AG09309 (cell line): ENCODE data around the gene SHROOM3.

Source experiments
- DNase-seq: peaks from one replicate; pipeline ENCODE4 v3.0.0-alpha.2; 2010; ENCODE audit warnings: low read depth
- H3K4me3 ChIP-seq: 2 replicates; pipeline ENCODE4 v1.5.1; 2011; ENCODE audit warnings: mild to moderate bottlenecking, low read depth, low read length, moderate library complexity; ENCODE audit not compliant: control insufficient read depth
- TF ChIP-seq, protein P1 (sequence below): IDR thresholded peaks from 2 replicates; pipeline ENCODE4 v1.5.1; 2011; ENCODE audit warnings: mild to moderate bottlenecking, low read depth, low read length, inconsistent platforms; ENCODE audit not compliant: insufficient read depth, control insufficient read depth; ENCODE audit errors: missing control alignments

Gene SHROOM3

DNA sequence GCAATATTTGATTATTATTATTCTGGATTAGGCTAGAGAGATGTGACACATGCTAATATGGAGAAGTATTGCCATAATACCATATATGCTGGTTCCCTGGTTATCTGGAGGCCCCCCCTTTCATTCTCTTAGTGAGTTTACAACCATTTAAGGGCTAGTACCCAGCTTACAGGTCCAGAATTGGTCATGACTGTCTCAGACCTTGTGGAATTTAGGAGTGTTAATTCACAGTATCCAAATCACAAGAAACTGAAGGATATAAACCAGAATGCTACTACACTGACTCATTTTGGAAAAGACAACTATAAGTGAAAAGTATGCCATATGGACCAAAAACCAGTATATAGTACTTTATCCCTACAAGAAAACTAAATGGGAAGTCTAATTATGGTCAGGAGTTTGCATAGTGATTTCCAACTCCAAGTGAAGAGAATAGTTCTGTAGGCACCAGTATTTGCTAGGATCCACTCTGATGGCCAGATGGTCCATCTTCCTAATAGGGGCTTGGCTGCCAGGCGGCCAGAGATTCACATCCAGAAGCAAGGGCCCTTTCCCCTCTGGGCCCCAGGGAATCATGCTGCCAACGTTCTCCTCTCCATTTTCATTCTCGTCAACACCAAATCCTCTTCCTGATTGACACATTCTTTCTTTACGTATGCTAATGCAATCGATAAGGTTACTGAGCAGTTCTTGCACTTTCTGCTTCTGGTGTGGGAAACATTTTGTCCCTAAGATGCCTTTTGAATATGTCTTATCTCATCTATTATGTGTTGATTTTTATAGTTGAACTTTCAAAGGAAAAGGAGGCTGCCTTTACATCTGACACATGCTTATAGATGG is 123.6 kb downstream of the SHROOM3 start:
- DNase-seq, result no peak
- TF ChIP-seq, protein P1, sequence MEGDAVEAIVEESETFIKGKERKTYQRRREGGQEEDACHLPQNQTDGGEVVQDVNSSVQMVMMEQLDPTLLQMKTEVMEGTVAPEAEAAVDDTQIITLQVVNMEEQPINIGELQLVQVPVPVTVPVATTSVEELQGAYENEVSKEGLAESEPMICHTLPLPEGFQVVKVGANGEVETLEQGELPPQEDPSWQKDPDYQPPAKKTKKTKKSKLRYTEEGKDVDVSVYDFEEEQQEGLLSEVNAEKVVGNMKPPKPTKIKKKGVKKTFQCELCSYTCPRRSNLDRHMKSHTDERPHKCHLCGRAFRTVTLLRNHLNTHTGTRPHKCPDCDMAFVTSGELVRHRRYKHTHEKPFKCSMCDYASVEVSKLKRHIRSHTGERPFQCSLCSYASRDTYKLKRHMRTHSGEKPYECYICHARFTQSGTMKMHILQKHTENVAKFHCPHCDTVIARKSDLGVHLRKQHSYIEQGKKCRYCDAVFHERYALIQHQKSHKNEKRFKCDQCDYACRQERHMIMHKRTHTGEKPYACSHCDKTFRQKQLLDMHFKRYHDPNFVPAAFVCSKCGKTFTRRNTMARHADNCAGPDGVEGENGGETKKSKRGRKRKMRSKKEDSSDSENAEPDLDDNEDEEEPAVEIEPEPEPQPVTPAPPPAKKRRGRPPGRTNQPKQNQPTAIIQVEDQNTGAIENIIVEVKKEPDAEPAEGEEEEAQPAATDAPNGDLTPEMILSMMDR, result no peak
- no peak overlapping the region for H3K4me3 ChIP-seq

DNA sequence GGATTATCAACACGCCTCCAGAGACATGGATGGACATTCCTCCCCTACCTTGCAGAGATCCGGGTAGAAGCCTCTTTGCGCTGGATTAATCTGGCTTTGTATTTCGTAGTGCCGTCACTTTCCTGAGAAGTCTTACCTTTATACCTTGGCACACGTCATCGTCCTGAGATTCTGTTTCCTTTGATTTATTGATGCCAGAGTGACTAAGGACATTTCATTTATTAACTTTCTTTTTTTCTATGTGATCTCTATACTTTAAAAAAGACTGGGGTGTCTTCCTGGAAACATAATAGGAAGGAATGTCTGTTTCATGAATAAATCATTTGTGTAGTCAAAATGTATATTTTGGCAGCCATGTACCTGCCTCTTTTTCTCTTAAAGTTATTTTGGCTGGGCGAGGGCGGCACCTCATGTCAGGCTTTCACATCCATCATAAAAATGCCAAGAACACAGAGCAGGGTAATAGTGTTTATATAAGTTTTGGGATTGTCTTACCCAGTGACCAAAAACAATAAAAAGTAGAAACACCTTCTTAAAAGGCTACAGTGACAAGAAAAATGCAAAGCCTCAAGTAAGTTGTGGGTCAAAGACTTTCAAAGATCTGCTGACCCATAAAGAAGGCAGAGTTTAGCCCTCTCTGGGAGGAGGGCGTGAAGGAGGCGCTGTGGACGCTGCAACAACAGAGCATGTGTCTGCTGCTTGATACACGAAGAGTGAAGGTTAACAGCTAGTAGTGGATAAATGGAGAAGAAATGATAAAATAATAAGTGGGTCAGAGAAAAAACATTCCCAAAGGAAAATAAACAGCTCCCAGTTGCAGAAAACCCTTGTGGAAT is 124.4 kb downstream of the SHROOM3 start:
- TF ChIP-seq, protein P1, result no peak
- DNase-seq, result no peak
- no peak overlapping the region for H3K4me3 ChIP-seq

DNA sequence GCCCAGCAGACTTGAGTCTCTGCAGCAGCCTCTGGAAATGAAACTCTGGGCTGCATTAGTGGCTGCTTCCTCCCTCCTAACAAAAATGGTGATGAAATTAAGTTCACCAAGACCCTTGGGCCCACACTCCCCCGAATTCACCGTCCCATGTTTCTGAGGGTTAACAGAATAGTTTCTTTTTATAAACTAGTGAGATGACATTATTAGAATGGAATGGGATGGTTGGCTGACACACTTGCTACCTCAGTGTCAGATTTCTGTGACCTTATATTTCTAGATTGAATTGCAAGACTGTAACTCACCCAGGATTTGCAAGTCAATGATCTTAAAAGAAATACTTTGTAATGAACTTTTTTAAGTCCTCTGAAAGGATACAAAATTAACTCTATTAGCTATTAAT is 127.1 kb downstream of the SHROOM3 start:
- no peak for DNase-seq
- no peak overlapping the region for H3K4me3 ChIP-seq
- TF ChIP-seq, protein P1, result no peak

DNA sequence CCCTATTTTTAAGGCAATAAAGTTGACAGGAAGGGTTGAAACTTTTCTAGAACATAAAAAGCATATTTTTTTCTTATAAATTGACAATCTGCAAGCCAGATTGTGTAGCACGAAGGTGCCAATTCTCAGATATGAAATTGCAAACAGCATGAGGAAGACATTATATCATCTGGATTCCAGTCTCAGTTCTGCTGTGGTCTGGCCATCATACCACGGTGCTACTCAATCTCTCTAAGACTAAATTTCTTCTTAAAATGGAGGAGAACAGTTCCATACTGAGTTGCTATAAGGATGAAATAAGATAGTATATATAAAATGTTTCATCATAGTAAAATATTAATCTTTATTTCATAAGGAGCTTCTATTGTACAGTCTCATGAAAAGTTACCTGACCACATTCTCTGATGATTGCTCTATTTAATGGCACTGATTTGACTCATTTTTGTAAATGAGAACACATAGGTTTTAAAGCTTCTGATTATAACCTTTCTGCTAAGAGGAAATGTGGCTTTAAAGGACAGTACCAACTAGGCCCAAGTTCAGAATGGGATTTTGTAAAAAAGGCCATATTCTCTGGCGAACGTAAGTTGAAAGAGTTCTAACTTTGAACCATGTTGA is 127.9 kb downstream of the SHROOM3 start:
- no peak for DNase-seq
- no peak overlapping the region for H3K4me3 ChIP-seq
- TF ChIP-seq, protein P1, result no peak

DNA sequence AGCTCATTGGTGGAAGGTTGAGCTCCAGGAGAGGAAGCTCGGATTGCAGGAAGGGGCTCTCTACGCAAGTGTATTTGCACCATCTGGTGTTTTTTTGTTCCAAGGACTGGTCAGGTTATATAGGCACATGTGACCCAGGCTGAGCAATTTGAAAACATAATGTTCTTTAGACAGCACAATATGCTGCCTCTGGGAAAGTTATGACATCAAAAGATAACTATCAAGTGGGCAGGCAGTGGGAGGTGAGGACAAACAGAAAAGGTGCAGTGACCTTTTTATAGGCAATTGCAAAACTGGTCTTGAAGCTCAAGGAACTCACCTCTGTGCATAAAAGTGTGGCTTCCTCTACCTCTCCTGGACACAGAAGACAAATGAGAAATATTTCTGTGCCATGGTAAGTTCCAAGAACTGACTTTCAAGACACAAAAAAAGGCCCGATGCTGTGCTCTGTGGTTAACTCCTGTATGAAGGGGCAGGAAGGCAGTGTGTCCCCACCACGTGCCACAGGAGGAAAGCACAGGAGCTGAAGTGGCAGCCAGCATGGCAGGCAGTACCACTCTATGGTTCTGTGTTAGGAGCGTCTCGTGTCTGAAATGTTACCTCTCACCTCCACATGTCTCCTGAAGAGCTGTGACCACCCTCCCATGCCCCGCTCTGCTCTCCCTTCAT is 128.6 kb downstream of the SHROOM3 start:
- H3K4me3 ChIP-seq, result no peak overlapping the region
- no peak for DNase-seq
- TF ChIP-seq, protein P1, result no peak
